HG03196 (cell line): ENCODE measurements around the gene CDH3.

Source experiments
- ATAC-seq: cut with Tn5 transposase; IDR thresholded peaks from one replicate; pipeline ENCODE4 v1.9.1; 2021; ENCODE audit not compliant: unreplicated experiment

CDH3 gene

DNA sequence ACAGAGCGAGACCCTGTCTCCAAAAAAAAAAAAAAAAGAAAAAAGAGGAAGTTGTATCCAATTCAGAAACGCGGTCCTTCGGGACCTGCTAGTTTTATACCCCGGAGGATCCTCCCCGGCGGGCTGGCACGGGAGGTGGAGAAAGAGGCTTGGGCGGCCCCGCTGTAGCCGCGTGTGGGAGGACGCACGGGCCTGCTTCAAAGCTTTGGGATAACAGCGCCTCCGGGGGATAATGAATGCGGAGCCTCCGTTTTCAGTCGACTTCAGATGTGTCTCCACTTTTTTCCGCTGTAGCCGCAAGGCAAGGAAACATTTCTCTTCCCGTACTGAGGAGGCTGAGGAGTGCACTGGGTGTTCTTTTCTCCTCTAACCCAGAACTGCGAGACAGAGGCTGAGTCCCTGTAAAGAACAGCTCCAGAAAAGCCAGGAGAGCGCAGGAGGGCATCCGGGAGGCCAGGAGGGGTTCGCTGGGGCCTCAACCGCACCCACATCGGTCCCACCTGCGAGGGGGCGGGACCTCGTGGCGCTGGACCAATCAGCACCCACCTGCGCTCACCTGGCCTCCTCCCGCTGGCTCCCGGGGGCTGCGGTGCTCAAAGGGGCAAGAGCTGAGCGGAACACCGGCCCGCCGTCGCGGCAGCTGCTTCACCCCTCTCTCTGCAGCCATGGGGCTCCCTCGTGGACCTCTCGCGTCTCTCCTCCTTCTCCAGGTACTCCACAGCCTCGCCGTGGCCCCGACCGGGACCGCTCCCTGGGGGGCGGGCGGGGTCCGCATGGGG lies at the start of gene CDH3:
Gene CDH3, plus strand, starts transcription at position 596 of the 779 bp plus-strand sequence. Its CDS starts 70 bp downstream, at position 666.
- ATAC-seq = no peak

DNA sequence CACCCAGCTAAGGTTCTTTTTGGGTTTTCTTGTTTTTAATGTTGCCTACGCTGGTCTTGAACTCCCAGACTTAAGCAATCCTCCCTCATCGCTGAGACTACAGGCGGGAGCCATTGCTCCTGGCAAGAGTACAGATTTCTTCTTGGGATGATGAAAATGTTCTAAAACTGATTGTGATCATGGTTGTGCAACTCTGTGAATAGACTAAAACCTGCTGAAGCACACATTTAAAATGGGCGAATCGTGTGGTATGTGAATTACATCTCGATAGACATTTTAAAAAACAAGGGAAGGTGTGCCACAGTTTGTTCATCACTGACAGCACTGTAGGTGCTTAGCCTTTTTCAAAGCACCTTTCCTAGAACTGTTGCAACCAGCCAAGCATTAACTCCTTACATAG lies 48.8 kb upstream of the CDH3 start:
- ATAC-seq = no peak

DNA sequence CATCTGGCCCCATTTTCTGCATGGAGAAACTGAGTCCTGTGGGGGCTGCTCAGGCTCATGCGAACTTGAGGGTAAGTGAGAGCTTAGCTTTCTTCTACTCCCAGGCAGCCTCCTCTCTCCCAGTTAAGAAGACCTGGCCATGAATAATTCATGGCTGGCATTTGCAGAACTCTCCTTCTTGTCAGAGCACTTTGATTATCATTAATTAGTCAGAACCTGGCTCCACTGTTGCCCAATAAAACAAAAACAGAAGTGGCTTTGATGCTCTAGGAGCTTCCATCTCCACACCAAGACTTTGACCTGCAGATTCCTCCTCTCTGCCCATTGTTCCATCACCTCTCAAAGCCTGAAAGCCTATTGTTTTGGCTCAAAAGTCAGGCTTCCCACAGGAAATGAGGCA lies 45.5 kb upstream of the CDH3 start:
- ATAC-seq = no peak

DNA sequence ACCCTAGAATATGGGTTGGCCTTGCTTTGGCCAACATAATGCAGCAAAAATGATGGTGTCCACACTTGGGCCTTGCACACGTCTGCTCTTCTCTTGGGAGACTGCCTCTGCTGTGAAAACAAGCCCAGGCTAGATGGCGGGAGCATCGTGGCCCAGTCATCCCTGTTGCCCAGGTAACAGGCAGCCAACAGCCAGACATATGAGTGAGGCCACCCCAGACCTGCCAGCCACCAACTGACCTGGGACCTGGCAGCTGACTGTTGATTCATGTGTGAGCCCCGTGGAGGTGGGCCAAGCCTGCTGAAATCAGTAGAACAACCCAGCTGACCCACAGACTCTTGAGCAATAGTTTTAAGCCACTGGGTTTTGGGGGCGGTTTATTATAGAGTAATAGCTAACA lies 39.4 kb upstream of the CDH3 start:
- no peak for ATAC-seq

DNA sequence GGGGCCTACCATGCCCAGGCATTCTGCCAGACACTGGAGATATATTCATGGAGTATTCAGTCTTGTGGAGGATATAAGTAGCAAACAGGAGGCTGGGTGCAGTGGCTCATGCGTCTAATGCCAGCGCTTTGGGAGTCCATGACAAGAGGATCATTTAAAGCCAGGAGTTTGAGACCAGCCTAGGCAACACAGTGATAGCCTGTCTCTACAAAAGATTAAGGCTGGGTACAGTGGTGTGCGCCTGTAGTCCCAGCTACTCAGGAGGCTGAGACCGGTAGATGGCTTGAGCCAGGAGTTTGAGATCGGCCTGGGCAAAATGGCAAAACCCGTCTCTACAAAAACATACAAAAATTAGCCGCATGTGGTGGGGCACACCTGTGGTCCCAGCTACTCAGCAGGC lies 37.7 kb upstream of the CDH3 start:
- no peak for ATAC-seq

DNA sequence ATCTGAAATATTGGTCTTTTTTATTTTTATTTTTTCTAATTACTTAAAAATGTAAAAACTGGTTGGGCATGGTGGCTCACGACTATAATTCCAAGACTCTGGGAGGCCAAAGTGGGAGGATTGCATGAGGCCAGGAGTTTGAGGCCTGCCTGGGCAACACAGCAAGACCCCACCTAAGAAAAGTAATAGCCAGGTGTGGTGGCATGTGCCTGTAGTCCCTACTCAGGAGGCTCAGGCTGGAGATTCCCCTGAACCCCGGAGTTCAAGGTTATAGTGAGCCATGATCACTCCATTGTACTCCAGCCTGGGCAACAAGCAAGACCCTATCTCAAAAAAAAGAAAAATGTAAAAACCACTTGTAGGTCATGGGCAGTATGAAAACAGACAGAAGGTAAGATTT lies 36.8 kb upstream of the CDH3 start:
- ATAC-seq = no peak

DNA sequence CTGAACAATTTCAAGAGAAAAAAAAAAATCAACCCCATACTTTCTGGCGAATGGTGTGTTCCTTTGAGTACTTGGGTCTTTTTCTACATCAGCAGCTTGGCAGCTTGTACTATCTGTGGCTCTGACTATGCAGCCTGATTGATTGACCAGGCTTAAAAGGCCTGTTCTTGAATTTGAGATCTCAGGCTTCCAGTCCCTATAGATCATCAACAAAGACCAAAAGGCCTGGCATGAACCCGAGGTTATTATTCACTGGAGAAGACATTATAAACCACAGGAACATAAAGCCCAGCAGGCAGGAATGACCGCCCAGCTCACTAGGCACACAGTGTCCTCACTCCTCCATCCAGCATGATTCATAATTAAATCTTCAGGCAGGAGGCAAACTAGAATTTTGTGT lies 32.1 kb upstream of the CDH3 start:
- ATAC-seq = no peak

DNA sequence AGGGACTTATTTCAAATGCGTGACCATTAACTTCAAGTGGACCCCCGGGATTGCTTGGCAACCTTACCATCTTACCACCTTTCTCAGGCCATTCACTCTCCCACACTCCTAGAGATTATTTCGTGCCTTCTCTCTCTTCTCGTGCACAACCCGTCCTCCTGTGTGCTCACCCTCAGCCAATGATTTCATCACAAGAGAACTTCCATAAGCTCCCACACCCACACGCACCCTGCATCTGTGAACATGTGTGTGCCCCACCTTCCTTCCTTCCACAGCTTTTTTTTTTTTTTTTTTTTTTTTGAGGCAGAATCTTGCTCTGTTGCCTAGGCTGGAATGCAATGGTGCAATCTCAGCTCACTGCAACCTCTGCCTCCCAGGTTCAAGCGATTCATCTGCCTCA lies 27.4 kb upstream of the CDH3 start:
- ATAC-seq = no peak

DNA sequence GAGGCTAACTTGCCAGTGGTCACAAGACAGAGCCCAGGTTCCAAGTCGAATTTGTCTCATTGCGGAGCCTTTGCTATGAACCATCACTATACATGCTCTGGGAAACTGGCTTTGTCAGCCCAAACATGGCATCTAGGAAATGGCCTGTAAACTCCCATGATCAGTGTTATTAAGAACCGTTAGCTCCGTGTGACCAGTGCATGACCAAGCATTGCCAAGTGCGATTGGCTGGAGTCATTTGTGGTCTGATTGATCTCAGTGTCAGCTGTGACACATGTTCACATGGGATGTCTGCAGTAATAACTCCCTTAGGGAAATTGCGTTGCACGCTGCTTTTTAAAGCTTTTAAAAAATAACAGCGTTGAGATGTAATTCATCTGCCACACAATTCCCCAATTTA lies 18.6 kb upstream of the CDH3 start:
- no peak for ATAC-seq

DNA sequence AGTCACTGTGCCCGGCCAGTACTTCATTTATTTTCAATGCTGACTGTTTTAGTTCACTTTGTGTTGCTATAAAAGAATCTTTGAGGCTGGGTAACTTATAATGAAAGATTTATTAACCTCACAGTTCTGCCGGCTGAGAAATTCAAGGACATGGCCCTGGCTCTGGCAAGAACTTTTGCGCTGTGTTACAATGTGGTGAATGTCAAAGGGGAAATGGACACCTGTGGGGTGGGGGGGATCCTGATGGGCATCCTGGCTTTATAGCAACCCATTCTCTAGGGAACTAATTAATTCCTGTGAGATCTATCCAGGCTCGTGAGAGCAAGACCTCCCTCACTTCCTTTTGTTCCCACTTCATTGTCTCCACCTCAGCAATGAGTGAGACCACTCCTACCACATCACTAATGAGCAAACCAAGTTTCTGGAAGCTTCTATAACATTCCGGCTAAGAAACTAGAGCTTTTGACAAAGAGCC lies 17.1 kb upstream of the CDH3 start:
- no peak for ATAC-seq

DNA sequence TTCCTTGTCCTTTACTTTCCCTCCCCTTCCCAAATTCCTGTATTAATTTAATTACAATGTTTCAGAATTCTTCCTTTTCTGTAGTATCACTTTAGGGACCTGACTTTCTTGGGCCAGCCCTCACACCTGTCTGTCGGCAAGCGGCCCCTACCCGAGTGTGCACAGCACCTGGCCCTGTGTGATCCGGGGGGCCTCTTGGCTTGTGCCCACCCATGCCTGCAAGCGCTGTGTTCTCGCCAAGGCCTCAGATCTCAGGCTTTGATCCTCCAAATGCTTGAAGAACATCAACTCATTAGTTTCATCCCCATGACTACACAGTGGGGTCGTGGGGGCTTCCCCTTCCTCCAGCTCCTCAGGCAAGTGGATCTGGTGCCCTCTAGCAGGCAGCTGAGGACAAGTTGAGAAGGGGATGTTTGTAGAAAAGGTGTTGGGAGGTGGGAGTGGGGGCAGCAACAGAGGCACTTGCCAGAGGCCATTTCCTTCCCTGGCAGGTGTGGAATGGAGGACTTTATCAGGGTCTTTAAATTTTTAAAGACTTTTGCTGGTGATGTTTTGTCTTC lies 15.7 kb upstream of the CDH3 start:
- ATAC-seq = no peak

DNA sequence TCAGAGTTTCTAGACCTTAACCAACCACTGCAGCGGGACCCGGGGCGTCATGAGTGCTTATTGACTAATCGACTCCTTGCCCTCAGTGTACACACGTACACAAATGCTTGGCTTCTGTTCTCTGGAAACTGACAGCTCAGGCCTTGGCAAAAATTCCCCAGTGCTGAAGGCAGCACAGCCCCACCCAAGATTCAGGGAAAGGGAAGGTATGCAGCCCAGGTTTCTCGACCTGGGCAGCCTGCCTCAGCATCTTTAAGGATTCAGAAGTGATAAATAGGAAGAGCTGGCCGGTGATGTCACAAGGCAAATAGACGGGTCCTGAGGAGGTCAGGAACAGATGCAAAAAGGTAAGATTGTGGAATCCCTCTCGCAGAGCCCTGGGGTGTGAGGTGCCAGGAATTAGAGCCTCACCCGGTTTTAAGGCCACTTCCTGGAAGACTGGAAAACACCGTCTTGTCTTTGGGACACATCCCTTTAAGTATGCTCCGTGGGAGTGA lies 9.0 kb upstream of the CDH3 start:
- ATAC-seq = no peak

DNA sequence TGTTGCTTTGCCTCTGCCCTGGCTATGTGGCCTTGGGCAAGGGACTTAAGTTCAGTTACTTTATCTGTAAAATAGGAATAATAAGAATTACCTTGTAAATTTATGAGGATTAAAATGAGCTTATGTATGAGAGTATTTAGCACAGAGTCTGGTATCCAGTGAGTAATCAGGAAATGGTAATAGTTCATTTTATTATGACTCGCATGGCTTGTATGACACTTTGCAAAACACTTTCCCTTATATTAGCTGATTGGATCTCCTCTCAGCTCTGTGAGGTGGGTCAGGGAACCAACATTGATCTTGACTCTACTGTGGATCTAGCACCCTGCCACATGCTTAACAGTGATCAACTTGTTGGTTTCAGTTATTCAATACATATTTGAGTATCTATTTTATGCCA lies 8.3 kb upstream of the CDH3 start:
- ATAC-seq = no peak

DNA sequence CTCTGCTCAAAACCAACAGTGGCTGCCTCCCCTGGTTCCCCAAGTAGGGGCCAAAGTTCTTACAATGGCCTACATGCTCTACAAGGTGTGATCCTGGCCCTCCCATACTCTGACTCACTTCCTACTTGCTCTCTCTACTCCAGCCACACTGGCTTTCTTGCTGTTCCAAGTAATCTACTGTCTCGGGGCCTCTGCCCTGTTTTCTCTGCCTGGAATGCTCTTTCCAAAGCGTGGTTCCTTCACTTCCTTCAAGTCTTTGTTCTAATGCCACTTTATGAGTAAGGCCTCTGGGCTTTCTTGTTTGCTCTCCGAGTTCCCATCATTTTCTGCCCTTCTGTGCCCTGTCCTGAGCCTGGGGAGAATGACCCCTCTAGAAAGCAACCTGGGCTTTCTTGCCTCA lies 4.1 kb upstream of the CDH3 start:
- no peak for ATAC-seq

DNA sequence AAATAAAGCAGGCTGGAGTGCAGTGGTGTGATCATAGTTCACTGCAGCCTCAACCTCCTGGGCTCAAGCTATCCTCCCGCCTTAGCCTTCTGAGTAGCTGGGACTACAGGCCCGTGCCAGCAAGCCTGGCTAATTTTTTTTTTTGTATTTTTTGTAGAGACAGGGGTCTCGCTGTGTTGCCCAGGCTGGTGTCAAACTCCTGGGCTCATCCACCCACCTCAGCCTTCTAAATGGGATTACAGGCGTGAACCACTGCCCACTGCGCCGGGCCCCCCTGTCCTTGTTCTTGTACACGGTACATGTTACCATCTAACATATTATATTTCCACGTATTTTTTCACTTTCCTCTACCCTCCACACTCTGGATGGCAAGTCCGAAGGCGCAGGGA lies 3.1 kb upstream of the CDH3 start:
- ATAC-seq = no peak

DNA sequence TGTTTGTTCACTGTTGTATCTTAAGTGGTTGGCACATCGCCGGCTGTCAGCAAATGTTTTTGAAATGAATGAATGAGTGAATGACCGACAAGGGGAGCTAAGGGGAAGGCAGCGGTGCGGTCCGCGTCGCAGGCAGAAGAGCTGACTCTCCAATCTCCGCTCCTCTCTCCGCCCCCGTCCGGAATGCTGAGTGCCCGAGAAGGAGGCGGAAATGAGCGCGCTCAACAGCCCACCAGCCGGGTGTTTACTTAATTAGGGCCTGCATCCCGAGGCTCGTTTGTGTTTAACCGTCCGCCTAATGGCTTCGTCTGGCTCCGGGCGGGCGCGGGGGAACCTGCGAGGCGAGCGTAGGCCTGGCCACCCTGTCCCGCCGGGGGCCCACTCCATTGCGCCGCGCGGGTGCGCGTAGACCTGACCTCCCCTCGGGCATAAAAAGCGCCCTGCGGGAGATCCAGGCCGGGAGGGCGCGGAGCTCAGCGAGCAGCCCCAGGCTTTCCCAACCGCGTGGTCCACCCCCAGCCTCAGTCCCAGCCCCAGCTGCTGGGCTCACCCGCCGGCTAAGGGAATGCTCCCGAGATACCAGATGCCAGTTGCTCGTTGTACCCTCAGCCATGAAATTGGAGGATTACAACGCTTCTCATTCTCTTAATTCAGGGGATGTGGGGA lies 2.5 kb upstream of the CDH3 start:
- no peak for ATAC-seq

DNA sequence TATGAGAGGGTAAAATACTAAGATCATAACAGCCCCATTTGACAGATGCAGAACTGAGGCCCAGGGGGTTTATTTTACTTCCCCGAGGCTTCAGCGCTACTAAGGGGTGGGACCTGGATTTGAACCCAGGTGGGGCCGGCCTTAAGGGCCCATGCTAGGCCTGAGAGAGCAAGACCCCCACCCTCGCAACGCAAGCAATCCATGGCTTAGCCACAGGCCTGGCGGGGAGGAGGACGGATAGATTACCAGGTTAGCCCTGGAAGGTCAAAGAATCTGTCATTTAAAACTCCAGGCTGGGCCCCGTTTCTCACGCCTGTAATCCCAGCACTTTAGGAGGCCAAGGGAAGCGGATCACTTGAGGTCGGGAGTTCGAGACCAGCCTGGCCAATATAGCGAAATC lies 1.9 kb upstream of the CDH3 start:
- no peak for ATAC-seq

DNA sequence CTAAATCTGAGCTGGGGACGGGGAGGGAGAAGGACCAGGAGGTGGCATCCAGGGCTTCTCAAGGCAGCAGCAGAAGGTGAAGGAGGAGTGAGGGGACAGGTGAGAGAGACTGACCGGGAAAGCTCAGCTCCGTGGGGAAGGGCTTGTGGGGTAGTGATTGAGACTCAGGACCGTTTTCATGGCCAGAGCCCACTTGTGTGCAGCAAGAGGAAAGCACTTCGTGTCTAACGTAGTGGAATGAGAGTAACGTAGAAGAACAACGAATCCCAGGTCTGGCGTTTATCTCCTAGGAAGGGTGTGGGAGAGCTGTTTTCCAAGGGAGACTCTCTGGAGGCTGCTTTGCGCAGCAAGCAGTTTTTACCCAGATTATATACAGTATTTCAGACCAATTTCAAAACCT lies 1.3 kb upstream of the CDH3 start:
- no peak for ATAC-seq

DNA sequence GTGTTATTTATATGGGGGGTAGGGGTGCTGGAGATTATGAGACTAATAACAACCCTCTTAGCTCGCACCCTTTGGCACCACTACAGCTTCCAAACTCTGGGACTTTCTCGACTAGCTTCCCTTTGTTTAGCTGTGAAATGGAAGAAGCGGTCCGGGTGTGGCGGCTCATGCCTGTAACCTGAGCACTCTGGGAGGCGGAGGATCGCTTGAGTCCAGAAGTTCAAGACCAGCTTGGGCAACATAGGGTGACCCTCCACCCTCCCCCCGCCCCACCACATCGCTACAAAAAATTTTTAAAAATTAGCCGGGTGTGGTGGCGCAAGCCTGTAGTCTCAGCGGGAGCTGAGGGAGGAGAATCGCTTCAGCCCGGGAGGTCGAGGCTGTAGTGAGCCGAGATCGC lies 814 bp upstream of the CDH3 start:
- no peak for ATAC-seq

DNA sequence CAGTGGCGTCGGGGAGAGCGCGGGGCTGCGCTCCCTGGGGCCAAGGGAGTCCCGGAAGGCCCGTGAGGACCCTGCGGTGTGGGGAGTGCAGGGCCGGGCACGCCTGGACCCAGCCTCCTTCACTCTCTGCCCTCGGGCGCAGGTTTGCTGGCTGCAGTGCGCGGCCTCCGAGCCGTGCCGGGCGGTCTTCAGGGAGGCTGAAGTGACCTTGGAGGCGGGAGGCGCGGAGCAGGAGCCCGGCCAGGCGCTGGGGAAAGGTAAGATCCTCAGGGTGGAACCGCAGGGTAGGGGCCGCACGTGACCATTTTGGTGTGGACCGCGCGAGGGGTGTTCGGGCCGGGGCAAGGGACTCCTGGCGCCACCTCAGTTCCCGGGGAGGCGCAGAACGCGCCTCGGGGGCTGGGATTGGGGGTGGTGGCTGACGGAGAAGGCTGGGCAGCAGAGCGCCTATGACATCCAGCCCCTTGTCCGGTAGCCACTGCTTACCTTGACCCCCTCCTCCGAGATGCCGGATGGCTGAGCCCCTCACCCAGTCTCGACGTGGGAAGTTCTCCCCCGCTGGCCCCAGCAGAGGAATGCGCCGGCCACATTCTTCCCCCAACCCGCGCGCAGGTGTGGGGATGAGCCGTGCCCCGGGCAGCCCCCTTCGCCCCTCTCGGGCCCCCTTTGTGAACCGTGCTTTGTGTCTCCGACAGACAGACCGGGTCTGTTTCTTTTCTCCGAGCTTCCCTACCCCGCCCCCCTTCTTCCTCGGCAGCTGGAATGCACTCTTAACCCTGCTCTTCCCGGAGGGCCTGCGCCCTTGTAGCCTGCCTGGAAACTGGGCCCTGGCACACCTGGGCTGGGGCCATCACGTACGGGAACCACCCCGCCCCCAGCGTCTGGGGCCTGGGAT lies 631 bp downstream of the CDH3 start:
- no peak for ATAC-seq

DNA sequence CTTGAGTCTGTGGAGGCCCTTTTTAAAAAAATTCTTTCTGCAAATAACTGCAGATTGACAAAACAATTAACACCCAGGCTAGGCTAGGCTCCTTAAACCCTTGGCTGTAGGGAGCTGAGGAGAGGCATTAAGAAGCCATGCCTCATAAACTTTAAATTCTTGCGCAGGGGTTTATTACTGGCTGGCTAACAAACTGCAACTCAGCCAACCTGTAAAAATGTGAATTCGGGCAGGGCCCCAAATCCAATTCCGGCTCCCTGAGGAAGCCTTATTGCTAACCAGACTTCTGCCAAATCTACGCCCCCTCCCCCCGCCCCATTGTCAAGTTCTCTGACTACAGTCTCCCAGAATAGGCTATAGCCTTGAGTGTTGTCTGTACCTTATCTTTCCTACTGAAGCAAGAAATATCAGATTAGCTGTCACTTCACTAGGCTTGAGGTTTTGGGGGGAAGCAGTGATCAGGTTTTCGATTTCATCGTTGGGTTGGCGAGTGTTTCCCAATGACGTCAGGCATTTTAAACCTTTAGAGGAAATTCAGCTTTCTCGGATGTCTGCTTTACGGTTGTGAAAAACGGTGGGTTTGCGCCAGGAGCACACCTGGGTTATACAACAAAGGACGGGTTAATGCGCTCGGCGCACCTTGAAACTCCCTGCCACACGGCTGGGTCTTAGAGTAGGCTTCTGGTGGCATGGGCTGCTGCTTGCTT lies 2.0 kb downstream of the CDH3 start:
- ATAC-seq = no peak
